HG03175 (cell line): Measurements from ENCODE around the gene VWA2.
"Not testable (repeated sequence)": the region's sequence is repeated elsewhere in the genome, so short reads cannot be mapped to it uniquely, and the experiment has no call there.

ENCODE experiments used
- ATAC-seq: cut with Tn5 transposase; IDR thresholded peaks from one replicate; pipeline ENCODE4 v1.9.1; 2021; ENCODE audit warnings: mild to moderate bottlenecking, moderate library complexity; ENCODE audit not compliant: unreplicated experiment

The VWA2 gene

GRCh38 chr10:114313866-114314265 lies 74.8 kb downstream of the VWA2 start:
- ATAC-seq, result no peak

DNA sequence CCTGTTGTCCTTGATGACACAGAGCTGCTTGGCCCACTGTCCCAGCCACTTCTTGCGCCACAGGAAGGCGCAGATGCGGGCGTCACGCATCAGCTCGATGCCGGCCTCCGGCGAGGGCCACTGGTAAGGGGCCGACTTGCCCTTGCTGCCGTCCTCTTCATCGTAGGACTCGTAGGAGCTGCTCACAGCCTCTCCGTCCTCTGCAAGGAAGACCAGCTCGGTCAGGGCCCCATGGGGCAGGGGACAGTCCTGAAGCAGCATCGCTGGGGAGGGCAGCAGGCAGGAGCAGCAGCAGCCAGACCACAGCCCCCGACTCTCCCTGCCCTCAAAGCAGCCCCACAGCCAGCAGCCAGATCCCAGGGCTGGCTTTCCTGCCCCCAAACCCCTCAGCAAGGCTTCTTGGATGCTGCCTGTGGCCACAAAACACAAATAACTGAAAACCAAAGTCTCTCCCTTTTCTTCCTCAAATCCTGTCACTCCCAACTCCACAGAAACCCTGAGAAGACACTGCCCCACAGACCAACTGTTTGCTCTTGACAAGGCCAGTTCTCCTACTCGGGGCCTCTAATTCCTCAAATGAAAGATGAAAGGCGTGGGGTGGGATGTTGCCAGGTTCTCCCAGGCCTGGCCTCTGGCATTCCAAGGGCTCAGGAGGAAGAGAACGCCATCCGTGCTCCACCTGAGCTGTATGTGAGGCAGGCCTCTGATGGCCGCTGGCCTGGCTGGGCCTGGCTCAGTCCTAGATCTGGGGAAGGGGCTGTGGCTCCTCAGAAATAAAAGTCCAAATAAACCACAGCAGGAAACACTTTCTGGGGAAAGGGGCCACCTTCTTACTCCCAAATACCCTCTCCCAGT lies 76.7 kb downstream of the VWA2 start:
- ATAC-seq, result no peak

DNA sequence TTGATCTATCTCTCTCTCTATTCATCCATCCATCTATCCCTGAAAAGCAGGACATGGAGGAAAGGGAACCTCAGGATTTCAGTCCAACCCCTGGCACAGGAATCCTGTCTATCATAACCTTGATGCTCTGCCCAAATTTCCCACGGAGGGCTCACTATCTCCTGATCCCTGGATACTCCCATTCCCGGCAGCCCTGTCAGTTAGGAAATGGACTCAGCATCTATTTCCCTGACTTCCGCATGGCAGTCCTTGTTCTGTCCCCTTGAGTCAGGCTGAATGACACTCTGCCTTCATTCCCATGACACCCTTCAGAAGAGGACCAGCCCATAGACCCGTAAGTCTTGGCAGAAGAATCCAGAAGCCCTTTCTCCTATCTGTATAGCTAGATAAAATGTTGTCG lies 77.7 kb downstream of the VWA2 start:
- ATAC-seq, result no peak

- ATAC-seq, result no peak
Observed at GRCh38 chr10:114319406-114320248, 80.6 kb downstream of the VWA2 start.

- ATAC-seq, result no peak
Observed at GRCh38 chr10:114320249-114321116, 81.4 kb downstream of the VWA2 start.

DNA sequence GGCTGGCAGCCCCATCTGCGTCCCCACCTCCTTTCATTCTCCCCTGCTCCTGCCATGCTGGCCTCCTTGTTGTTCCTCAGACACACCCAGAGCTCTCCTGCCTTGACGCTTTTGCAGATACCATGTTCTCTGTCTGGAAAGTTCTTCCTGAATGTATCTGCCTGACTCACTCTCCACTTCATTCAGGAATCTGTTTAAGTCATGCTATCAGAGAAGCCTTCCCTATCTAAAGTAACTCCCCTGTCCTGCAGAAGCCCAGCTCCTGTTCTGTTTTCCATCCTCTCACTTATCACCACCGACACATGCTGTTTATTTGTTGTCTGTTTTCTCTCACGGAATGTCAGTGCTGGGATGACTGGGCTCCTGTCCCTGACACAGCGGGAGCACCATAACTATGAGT lies 83.3 kb downstream of the VWA2 start:
- ATAC-seq, result no peak

- ATAC-seq, result no peak
Observed at GRCh38 chr10:114323023-114323422, 84.0 kb downstream of the VWA2 start.

GRCh38 chr10:114326795-114327194 lies 87.7 kb downstream of the VWA2 start:
- ATAC-seq, result no peak

DNA sequence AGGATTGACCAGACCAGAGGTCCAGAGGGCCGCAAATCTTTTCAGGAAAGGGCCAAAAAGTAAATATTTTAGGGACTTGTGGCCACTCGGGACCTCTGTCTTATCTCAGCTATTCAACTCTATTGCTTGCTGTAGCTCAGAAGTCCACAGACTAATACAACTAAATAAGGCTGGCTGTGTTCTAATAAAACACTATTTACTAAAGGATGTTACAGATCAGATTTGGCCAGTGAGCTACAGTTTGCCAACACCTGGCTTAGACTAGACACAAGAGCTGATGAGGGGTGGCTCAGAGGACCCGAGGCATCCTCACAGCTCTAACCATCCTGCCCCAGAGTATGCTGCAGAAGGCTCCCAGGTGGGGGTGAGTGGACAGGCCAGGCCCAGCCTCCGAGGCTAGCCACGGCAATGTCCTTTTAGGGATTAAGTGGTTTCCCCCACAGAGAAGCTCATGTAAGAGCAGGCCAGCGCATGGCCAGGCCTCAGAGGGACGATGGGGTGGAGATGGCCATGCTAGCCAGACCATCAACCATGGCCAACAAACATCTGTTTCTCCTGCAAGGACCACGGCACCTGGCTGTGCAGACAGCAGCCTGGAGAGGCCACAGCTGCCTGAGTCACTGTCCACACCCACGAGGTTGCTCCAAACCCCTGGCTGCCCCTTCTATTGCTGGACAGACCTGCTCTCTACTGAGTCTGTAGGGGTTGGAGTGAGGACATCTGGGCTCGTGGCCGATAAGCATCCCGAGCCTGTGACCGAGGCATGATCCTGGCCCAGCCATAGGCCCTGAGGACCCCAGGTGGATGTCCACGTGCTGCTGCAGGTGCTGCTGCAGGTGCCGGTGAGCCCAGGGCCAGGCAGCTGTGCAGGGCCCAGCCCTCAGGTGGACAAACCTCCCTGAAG lies 88.7 kb downstream of the VWA2 start:
- no peak for ATAC-seq

DNA sequence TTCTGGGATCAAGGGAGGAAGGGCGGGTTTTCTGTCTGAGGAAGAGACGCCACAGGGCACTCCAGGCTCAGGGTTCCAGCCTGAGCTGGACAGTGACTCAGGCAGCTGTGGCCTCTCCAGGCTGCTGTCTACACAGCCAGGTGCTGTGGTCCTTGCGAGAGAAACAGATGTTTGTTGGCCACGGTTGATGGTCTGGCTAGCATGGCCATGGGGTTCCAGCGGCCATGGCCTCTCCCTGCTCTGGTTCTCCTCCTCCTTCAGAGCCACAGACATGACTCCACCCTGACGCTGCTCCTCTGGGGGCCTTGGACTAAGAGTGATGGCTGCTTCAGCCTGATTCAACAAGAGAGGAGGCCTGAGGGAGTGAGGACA lies 89.4 kb downstream of the VWA2 start:
- ATAC-seq, result no peak

DNA sequence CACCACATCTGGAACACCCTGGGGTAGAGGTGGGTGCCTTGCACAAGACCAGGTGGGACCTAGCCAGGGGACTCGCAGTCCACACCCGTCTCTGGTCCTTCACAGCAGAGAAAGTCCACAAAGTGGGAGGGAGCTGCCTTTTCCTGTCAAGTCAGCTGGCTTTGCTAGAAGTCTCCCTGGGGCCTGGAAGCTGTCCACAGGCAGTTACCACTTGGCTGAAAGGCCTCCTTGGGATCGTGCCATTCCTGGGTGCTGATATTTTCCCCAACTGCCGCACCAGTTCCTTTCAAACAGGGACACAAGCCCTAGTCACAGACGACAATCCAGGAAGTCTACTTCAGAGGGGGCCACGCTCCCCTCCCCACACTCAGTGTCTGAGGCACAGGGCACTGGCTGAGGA lies 89.8 kb downstream of the VWA2 start:
- no peak for ATAC-seq

GRCh38 chr10:114329634-114330365 lies 90.7 kb downstream of the VWA2 start:
- no peak for ATAC-seq

DNA sequence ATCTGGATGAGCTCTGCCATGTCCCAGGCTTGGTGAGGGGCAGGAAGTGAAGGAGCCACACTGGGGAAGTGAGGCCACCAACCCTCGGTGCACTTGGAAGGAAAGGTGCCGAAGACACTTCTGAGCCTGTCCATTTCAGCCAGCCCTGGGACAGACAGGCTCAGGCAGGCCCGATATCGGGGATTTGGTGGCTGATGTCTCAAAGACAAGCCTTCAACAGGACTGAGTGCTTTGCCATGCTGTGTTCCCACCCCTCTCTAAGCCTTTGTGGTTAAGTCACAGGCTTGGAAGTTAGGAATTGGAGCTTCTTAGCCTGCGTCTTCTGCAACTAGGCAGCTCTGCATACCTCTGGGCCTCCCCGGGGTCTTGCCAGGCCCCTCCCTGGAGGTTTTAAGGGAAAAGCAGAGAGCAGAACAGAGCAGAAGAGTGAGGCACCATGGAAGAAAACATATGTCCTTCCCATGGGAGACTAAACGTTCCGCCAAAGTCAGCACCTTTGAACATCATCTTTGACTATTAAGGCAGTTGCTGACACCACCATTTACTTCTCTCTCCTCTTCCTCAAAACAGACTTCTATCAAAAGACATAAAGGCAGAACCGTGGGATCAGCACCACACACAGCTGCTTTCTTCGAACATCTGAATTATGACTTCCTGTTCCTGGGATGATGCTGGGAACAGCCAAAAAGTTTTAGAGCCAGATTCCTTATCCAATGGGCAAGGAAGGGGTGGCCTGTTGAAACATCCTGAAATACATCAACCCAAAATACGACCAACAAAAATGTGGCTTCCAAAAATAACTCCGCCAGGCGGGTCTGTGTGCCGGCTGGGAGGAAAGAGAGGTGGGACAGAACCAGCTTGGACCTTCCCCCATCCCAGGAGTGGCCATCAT lies 93.5 kb downstream of the VWA2 start:
- ATAC-seq, result no peak

GRCh38 chr10:114333441-114333840 lies 94.4 kb downstream of the VWA2 start:
- ATAC-seq, result not testable (repeated sequence)

DNA sequence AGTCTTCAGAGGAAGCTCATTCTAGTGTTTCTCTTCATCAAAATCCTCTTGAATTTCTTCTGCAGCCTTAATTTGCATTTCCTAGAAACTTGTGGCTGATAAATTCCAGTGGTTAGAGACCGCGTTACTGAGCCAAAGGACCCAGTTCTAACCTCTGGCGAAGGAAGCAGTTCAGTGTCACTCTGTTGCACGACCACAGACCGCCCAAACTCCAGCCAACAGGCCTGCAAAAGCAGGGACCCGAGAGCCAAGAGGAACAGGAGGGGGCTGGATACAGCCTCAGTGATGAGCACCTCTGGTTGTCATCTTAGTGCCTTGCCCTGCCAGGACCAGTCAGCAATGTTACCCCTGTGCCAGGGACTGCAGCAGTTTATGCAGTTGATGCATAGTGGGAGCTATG lies 95.2 kb downstream of the VWA2 start:
- ATAC-seq, result no peak

DNA sequence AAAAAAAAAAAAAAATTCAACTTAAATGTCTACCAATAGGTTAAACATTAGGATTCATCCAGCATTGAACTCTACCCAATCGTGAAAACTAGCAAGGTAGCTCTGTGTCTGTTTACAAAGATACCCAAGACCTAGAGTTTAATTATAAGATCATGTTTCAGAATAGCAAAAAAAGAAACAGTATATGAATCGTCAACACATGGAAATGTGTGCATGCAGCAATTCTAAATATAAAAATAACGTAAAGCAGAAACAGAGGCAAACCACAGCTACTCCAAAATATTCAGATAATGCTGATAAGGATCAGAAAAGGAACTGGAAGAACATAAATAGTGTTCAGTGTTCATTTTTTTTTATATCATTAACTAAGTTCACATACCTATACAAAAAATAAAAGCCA lies 96.6 kb downstream of the VWA2 start:
- ATAC-seq, result no peak

- no peak for ATAC-seq
Observed at GRCh38 chr10:114336823-114337509, 97.9 kb downstream of the VWA2 start.
